GM12865 (cell line): ENCODE results near the gene PACS2.
"Not testable (repeated sequence)": the region's sequence is repeated elsewhere in the genome, so short reads cannot be mapped to it uniquely, and the experiment has no call there.

Experiments used
- DNase-seq: peaks from one replicate; pipeline ENCODE4 v3.0.0; 2010; ENCODE audit warnings: low read depth
- H3K4me3 ChIP-seq: 2 replicates; pipeline ENCODE4 v1.5.1; 2011; ENCODE audit warnings: mild to moderate bottlenecking, low read depth, low read length, control low read depth
- CTCF ChIP-seq: IDR thresholded peaks from 2 replicates; pipeline ENCODE4 v1.5.1; 2011; ENCODE audit warnings: low read length, control low read depth, low read depth, inconsistent platforms; ENCODE audit not compliant: insufficient read depth; ENCODE audit errors: missing control alignments

The PACS2 gene

GRCh38 chr14:105301103-105301914 is 13.2 kb upstream of the PACS2 start:
- peak; percentile 97 for DNase-seq
- no peak for TF ChIP-seq CTCF
- H3K4me3 ChIP-seq: peak overlapping the region; percentile 95

- not testable (repeated sequence) for DNase-seq, H3K4me3 ChIP-seq
Measured at GRCh38 chr14:105301915-105302249, 12.7 kb upstream of the PACS2 start.

- no peak for TF ChIP-seq CTCF
- no peak for DNase-seq
Measured at GRCh38 chr14:105303949-105304348, 10.6 kb upstream of the PACS2 start.

GRCh38 chr14:105304565-105304964 is 10.0 kb upstream of the PACS2 start:
- DNase-seq: no peak
- no peak for TF ChIP-seq CTCF
- H3K4me3 ChIP-seq: no peak overlapping the region

More at GRCh38 chr14:105303949-105304348, 10.6 kb upstream of the PACS2 start:
- H3K4me3 ChIP-seq: no peak overlapping the region

- TF ChIP-seq CTCF: no peak
- H3K4me3 ChIP-seq: no peak overlapping the region
- no peak for DNase-seq
Measured at GRCh38 chr14:105305345-105305744, 9.2 kb upstream of the PACS2 start.

- DNase-seq: no peak
- TF ChIP-seq CTCF: no peak
- H3K4me3 ChIP-seq: no peak overlapping the region
Measured at GRCh38 chr14:105305791-105306190, 8.8 kb upstream of the PACS2 start.

- DNase-seq: no peak
- H3K4me3 ChIP-seq: no peak overlapping the region
- no peak for TF ChIP-seq CTCF
Measured at GRCh38 chr14:105307052-105307727, 7.4 kb upstream of the PACS2 start.
